ENCODE results near the gene USP2. TPM values are rescaled to one million over a fixed set of nuclear protein-coding genes. Genes with fewer than 3 reads are reported as not detected.

The USP2 gene
- total RNA-seq, 2 experiments from 2014 or later, result 0.61 to 0.96 TPM

DNA sequence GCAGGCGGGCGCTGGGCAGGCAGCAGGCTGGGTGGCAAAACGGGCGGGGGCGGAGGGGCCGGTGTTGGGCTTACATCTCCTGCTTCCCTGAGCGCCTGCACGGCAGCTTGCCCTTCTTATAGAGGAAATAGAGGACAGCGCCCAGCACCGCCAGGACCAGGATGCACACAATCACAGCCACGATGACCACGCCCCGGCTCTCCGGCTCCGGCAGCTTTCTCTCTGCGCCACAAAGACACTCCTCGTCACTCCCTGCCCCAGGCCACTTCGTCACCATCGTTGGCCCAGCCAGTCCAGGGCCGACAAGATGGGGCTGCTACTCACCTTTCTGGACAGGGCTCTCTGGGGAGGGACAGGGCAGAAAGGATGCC lies 70.8 kb downstream of the USP2 start:
- ChIA-PET CTCF (interaction anchor here (1.4 to 7.2 kb wide), 2 partner anchors 8 to 12 kb away, joined by 3 to 77 read pairs; no protein-coding TSS in a partner anchor), POLR2A (interaction anchor here (2.0 kb wide), 1 partner anchor 10 kb away, joined by 9 read pairs; no protein-coding TSS in a partner anchor)
- intact Hi-C loops (cut with micrococcal nuclease), result no loop called here
- Mint-ChIP-seq H3K4me1 (ENCODE audit: low read depth) (peaks cover 24% of the 10 kb centered on the region), H3K36me3 (ENCODE audit: low read depth) (peaks cover 2% of the 10 kb centered on the region), H3K27ac (no peak overlapping the region), H3K9me3 (no peaks in the 10 kb centered on the region), H3K4me3 (no peak overlapping the region), H3K27me3 (peaks cover 3% of the 10 kb centered on the region)
- TF ChIP-seq, protein P1, sequence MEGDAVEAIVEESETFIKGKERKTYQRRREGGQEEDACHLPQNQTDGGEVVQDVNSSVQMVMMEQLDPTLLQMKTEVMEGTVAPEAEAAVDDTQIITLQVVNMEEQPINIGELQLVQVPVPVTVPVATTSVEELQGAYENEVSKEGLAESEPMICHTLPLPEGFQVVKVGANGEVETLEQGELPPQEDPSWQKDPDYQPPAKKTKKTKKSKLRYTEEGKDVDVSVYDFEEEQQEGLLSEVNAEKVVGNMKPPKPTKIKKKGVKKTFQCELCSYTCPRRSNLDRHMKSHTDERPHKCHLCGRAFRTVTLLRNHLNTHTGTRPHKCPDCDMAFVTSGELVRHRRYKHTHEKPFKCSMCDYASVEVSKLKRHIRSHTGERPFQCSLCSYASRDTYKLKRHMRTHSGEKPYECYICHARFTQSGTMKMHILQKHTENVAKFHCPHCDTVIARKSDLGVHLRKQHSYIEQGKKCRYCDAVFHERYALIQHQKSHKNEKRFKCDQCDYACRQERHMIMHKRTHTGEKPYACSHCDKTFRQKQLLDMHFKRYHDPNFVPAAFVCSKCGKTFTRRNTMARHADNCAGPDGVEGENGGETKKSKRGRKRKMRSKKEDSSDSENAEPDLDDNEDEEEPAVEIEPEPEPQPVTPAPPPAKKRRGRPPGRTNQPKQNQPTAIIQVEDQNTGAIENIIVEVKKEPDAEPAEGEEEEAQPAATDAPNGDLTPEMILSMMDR (IDR thresholded peaks at IDR 0.05), result no peak
- DNase-seq (no peak), ATAC-seq (no peak)

DNA sequence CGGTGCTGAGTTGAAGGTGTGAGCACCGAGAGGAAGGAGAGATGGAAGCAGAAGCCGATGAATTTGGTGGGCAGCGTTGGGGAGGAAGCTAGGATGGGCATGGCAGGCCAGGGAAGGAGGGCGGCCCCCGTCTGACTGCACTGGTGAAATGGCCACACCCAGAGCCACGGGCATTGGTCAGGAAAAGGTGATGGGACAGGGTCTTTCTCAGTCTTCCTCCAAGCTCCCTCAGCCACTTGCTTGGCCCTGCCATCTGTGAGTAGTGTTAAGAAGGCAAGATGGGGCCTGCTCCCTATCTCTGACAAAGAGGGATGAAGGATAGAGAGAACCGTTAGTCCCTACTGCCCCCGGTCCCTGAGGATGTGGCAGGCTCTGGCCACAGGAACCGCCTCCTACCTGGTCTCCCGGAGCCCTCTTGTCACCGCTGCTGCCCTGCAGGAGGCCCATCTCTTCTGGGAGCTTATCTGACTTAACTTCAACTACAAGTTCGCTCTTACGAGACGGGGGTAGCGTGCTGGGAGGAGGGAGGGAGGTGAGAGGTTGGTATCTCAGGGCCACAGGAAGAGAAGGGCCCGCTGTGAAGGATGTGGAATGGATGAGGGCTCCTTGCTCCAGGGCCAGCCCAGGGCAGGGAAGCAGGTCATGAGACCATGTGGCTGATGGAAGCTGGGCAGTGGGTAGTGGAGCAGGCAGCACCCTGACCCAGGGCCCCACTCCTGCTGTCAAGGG lies 71.4 kb downstream of the USP2 start:
- H3K4me3 Mint-ChIP-seq, result no peak overlapping the region
- H3K27ac Mint-ChIP-seq, result no peak overlapping the region
- H3K4me1 Mint-ChIP-seq (ENCODE audit: low read depth), result peaks cover 24% of the 10 kb centered on the region
- ATAC-seq (no peak), DNase-seq (no peak)
- intact Hi-C loops (cut with micrococcal nuclease), result no loop called here
- CTCF ChIA-PET, result interaction anchor here (1.4 to 7.2 kb wide), 3 partner anchors 9 to 27 kb away, joined by 3 to 77 read pairs (median 17); no protein-coding TSS in a partner anchor
- TF ChIP-seq, protein P1 (IDR thresholded peaks at IDR 0.05), result no peak
- no peaks in the 10 kb centered on the region for H3K9me3 Mint-ChIP-seq
- POLR2A ChIA-PET, result interaction anchor here (0.7 to 2.0 kb wide), 2 partner anchors 9 to 11 kb away, joined by 4 to 9 read pairs; no protein-coding TSS in a partner anchor
- H3K27me3 Mint-ChIP-seq, result no peaks in the 10 kb centered on the region
- peaks cover 5% of the 10 kb centered on the region for H3K36me3 Mint-ChIP-seq (ENCODE audit: low read depth)

DNA sequence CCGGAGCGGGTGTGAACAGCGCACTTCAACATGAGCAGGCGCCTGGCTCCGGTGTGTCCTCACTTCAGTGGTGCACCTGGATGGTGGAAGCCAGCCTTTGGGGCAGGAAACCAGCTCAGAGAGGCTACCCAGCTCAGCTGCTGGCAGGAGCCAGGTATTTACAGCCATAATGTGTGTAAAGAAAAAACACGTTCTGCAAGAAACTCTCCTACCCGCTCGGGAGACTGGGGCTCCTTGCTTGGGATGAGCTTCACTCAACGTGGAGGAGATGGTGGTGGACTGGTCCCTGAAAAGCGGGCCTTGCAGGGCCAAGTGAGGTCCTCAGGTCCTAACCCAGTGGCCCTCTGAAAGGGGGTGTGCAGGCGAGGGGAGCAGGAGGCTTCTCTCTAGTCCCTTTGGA lies 72.1 kb downstream of the USP2 start:
- Mint-ChIP-seq H3K4me1 (ENCODE audit: low read depth) (peaks cover 23% of the 10 kb centered on the region), H3K9me3 (no peaks in the 10 kb centered on the region), H3K36me3 (ENCODE audit: low read depth) (peaks cover 6% of the 10 kb centered on the region), H3K27me3 (no peaks in the 10 kb centered on the region), H3K4me3 (no peak overlapping the region), H3K27ac (no peak overlapping the region)
- ATAC-seq, result no peak
- TF ChIP-seq, protein P1 (IDR thresholded peaks at IDR 0.05), result no peak
- intact Hi-C loops (cut with micrococcal nuclease), result no loop called here
- ChIA-PET CTCF (interaction anchor here (0.7 to 7.2 kb wide), 4 partner anchors 10 to 28 kb away, joined by 3 to 77 read pairs (median 10); no protein-coding TSS in a partner anchor), POLR2A (interaction anchor here (0.7 to 2.0 kb wide), 5 partner anchors 9 to 16 kb away, joined by 3 to 9 read pairs (median 4); no protein-coding TSS in a partner anchor)
- no peak for DNase-seq

DNA sequence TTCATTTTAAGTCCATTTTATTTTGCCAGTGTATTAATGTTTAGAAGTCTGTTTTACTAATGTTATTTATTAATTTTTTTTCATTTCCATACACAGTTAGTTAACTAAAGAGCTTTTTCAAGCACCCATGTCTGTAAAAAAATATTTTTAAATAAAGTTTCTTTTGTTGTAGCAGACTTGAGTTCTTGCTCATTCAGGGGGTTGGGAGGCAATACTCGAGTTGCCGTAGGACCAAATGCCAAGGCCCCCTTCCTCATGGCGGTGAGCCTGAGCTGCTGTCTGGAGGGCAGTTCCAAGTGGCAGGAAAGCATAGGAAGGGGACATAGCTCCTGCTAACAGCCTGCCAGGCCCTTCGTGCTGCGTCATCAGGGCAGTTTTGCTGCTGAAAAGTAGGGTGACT lies 73.5 kb downstream of the USP2 start:
- CTCF ChIA-PET, result interaction anchor here (0.7 to 7.2 kb wide), 6 partner anchors 11 to 102 kb away, joined by 3 to 77 read pairs (median 8); partner anchors contain the start of gene CBL
- H3K4me3 Mint-ChIP-seq, result no peak overlapping the region
- DNase-seq, result no peak
- TF ChIP-seq, protein P1 (IDR thresholded peaks at IDR 0.05), result no peak
- POLR2A ChIA-PET, result interaction anchor here (0.9 to 2.6 kb wide), 6 partner anchors 9 to 110 kb away, joined by 3 to 11 read pairs (median 4); partner anchors contain the start of gene CBL
- intact Hi-C loops (cut with micrococcal nuclease), result no loop called here
- H3K36me3 Mint-ChIP-seq (ENCODE audit: low read depth), result peaks cover 18% of the 10 kb centered on the region
- no peaks in the 10 kb centered on the region for H3K9me3 Mint-ChIP-seq
- no peak for ATAC-seq
- no peaks in the 10 kb centered on the region for H3K27me3 Mint-ChIP-seq
- H3K27ac Mint-ChIP-seq, result no peak overlapping the region
- peaks cover 25% of the 10 kb centered on the region for H3K4me1 Mint-ChIP-seq (ENCODE audit: low read depth)

DNA sequence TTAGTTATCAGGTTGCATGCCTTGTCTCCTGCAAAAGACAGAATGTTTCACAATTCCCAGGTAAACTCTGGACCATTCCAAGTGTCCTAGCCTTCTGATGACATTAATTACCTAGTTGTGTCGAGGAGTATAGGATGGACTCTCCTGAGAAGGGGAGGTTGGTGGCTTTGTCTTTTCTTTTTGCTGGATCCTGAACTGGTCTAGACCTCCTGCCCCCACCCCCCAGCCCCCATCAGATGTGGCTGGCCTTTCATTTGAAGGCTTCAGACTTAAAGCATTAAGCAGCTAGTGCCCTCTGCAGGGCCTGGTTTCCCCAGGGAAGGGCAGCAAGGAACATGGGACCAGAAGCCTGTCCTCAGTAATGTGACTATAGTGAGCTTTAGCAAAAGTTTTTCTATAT lies 74.3 kb downstream of the USP2 start:
- H3K36me3 Mint-ChIP-seq (ENCODE audit: low read depth), result peaks cover 22% of the 10 kb centered on the region
- ChIA-PET CTCF (interaction anchor here (1.0 to 7.2 kb wide), 9 partner anchors 8 to 101 kb away, joined by 3 to 77 read pairs (median 4); partner anchors contain the start of genes CBL and MCAM), POLR2A (interaction anchor here (0.6 to 2.6 kb wide), 9 partner anchors 8 to 212 kb away, joined by 3 to 11 read pairs (median 4); partner anchors contain the start of genes CBL and MCAM)
- H3K9me3 Mint-ChIP-seq, result no peaks in the 10 kb centered on the region
- no peak for DNase-seq
- intact Hi-C loops (cut with micrococcal nuclease), result no loop called here
- no peak for ATAC-seq
- no peak overlapping the region for H3K4me3 Mint-ChIP-seq
- H3K4me1 Mint-ChIP-seq (ENCODE audit: low read depth), result peaks cover 25% of the 10 kb centered on the region
- H3K27ac Mint-ChIP-seq, result peak overlapping the region; percentile 91
- TF ChIP-seq, protein P1 (IDR thresholded peaks at IDR 0.05), result no peak
- H3K27me3 Mint-ChIP-seq, result no peaks in the 10 kb centered on the region
